Astrocyte of the spinal cord (primary cell): ENCODE data around the gene SCYL1.

Experiments used
- DNase-seq: peaks from one replicate; pipeline ENCODE4 v3.0.0; 2011; ENCODE audit warnings: low read depth, low spot score
- H3K4me3 ChIP-seq: 2 replicates; pipeline ENCODE4 v1.5.1; 2011; ENCODE audit warnings: low read depth, mild to moderate bottlenecking, low read length, moderate library complexity
- in situ Hi-C: cut with HindIII; loops from 2 replicates; pipeline ENCODE4 v1.10.0; 2017; ENCODE audit warnings: low sequenced_read_pairs
- TF ChIP-seq, protein P1 (sequence below): IDR thresholded peaks from 2 replicates; pipeline ENCODE4 v1.5.1; 2012; ENCODE audit warnings: low read depth, mild to moderate bottlenecking, low read length, inconsistent platforms

The SCYL1 gene

DNA sequence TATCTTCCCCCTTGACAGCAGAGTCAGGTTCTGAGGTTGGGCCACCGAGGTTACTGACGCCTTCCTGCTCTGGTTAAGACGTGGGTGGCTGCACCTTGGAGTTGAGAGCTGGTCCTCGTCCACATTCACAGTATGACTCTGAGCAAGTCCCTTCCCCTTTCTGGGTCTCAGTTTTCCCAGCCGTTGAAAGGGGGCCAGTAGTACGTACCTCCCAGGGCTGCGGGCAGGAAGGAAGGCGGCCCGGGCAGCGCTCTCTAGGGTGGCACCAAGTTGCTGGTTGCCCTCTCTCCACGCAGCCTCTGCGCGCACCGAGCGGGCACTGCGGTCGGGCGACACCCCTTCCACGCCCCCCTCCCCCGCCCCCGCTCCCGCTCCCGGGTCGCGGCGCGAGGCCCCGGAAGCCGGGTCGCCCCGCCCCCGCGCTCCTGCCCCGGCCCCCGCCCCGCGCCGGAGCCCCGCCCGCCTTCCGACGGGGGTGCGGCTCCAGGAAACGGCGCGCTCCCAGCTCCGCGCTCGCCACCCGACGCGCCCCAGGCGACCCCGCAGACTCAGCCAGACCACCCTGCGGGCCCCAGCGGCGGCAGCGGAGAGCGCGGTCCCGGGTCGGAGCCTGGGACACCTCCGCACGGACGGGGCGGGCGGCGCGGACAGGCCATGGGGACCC, 50.8 kb downstream of the SCYL1 start, which contains the start of gene EHBP1L1:
Gene EHBP1L1, plus strand, starts transcription at position 486 of the 664 bp plus-strand sequence. CDS start 250 bp downstream, outside the sequence.
- TF ChIP-seq, protein P1, sequence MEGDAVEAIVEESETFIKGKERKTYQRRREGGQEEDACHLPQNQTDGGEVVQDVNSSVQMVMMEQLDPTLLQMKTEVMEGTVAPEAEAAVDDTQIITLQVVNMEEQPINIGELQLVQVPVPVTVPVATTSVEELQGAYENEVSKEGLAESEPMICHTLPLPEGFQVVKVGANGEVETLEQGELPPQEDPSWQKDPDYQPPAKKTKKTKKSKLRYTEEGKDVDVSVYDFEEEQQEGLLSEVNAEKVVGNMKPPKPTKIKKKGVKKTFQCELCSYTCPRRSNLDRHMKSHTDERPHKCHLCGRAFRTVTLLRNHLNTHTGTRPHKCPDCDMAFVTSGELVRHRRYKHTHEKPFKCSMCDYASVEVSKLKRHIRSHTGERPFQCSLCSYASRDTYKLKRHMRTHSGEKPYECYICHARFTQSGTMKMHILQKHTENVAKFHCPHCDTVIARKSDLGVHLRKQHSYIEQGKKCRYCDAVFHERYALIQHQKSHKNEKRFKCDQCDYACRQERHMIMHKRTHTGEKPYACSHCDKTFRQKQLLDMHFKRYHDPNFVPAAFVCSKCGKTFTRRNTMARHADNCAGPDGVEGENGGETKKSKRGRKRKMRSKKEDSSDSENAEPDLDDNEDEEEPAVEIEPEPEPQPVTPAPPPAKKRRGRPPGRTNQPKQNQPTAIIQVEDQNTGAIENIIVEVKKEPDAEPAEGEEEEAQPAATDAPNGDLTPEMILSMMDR, result no peak
- peak within 1 kb of the TSS; percentile 51 for H3K4me3 ChIP-seq
- DNase-seq, result peak; percentile 31
- in situ Hi-C loops, result no loop called here

DNA sequence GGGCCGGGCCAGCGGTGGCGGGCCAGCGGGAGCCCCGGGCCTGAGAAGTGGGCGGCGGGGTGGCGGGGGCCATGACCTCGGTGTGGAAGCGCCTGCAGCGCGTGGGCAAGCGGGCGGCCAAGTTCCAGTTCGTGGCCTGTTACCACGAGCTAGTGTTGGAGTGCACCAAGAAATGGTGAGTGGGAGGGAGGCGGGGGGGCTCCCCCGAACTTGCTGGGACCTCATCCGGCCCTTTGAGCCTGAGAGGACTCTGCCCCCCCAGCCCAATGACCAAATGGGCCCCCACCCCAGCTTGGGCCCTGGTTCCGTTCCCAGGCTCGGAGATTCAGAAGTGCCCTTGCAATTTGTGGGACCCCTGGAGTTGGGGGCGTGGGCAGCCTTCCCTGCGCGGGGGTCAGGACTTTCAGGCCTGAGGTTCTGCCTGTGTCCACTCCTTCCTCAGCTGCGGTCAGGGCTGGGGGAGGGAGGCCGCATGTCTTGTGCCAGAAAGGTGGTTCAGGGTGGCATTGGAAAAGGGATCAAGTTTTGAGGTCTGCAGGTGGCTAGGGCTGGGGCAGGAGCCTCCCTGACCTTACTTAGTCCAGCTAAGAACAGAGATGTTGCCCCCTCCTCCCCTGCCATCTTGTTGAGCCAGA, 51.5 kb downstream of the SCYL1 start:
- TF ChIP-seq, protein P1, result no peak
- in situ Hi-C loops, result no loop called here
- DNase-seq, result no peak
- peak overlapping the region; percentile 51 for H3K4me3 ChIP-seq

DNA sequence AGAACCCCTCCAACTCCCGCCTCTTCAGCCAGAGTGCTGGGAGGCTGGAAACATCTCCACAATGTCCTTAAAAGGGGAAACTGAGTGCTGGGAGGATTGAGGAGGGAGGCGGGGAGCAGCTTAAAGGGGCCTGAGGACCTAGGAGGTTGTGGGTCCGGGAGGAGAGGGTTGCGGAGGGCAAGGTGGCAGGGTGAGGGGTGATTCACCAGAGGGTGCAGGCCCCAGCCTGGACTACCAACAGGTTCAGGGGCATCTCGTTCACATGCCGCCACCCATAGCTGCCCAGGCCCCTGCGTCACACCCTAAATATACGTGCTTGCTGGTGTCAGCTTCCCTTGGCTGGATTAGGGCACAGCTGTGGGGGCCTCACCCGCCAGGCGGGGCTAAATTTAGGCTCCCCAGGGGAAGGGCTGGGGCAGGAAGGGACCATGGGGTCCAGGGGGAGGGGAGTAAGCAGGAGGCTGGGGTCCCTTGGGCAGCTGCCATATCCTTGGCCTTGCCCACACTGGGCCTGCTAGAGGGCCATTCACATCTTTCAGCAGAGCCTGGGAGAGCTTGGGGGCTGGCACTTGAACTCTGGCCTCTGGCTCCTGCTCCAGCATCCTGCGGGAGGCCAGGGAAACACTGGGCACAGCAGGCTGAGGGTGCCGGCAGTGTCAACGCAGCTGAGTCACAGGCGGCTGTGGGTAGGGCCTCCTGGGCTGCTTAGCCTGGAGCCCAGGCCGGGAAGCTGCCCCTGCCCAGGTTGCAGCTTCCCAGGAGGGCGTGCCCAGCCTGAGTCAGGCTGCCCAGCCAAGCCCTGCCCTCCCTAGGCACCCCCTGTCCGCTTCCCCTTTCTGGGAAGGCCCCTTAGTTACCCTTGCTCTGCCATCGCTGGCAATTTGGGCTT, 52.2 kb downstream of the SCYL1 start:
- peak overlapping the region; percentile 51 for H3K4me3 ChIP-seq
- TF ChIP-seq, protein P1, result no peak
- DNase-seq, result peak; percentile 45
- in situ Hi-C loops, result no loop called here

DNA sequence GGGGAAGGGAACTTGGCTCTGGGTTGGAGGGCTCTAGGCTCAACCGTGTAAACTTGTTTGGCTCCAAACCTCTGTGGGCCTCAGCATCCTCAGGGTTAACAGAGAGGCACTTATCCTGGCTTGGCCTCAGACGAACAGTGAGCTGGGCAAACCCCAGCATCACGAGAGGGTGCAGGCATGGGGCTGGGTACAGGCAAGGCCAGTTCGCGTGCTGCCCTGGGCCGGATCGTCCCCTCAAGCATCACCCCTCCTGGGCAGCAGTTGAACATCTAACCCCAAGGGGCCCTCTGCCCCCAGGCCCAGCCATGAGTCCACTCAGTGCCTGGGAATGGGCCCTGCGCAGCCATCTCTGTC, 52.9 kb downstream of the SCYL1 start:
- in situ Hi-C loops, result no loop called here

DNA sequence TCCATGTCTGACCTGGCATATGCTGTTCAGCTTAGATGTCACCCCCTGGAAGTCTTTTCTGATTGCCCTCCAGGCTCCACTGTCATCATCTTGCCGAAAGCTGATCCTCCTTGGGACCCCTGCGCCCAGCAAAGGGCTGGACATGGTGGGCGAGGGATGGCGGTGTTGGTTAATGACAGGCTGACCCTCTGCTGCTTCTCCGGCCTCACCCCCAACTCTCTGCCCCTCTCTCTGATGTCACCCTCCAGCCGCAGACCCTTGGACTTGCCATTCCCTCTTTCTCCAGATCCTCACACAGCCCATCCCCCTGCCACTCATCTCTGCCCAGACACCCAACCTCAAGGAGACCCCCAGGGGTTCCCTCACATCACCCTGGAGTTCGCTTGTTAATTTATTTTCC, 53.3 kb downstream of the SCYL1 start:
- in situ Hi-C loops, result no loop called here
- H3K4me3 ChIP-seq, result no peak overlapping the region
- DNase-seq, result no peak
- TF ChIP-seq, protein P1, result no peak

More for the DNA sequence above, 52.9 kb downstream of the SCYL1 start:
- peak overlapping the region; percentile 51 for H3K4me3 ChIP-seq
- no peak for DNase-seq
- TF ChIP-seq, protein P1, result no peak

DNA sequence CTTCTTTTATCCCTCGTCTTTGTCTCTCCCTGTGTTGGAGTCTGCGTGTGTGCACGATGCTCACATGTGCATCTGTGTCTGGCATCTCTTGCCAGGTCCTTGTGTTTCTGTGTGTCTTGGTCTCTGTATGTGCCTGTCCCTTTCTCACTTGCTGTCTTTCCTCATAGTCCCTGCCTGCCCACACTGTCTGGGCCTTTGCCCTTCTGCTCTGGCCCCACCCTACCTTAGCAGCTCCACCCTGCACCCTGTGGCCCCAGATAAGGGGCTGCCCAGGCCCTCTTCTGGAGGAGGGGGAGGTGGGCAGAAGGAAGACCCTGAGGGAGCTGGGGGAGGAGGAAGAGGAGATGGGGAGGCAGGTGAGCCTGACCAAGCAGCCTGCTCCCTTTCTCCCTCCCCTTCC, 53.8 kb downstream of the SCYL1 start:
- DNase-seq, result no peak
- H3K4me3 ChIP-seq, result no peak overlapping the region
- in situ Hi-C loops, result no loop called here
- TF ChIP-seq, protein P1, result no peak
